H1 (cell line): ENCODE data around the gene GRM8. TPM values are rescaled to one million over a fixed set of nuclear protein-coding genes. Genes with fewer than 3 reads are reported as not detected.

ENCODE experiments used
- CTCF ChIA-PET: fragments of 300-600 bp; sonication (Branson Sonifier 250); formaldehyde crosslinking; loops from one replicate; lab custom pipeline; 2021; ENCODE audit not compliant: partially characterized antibody; lab: Charles Lee
- POLR2A ChIA-PET: fragments of 300-600 bp; sonication (Branson Sonifier 250); formaldehyde crosslinking; loops from one replicate; lab custom pipeline; 2021; ENCODE audit warnings: inconsistent platforms; ENCODE audit not compliant: partially characterized antibody; lab: Charles Lee
- DNase-seq, 2 experiments: peaks; one replicate each; pipeline versions ENCODE4 v3.0.0 to v3.0.0-alpha.2; 2010 to 2022; ENCODE audit warnings: low spot score in 2 of 2, low read depth in 1 of 2, mixed read lengths in 1 of 2
- FAIRE-seq: peaks from 2 replicates; lab custom pipeline; 2011; peaks lifted over from hg19 to GRCh38; lab: Jason Lieb, UNC
- H2AFZ ChIP-seq: 2 replicates; pipeline ENCODE4 v1.8.1; 2012; ENCODE audit warnings: low read length, inconsistent platforms
- H2AK5ac ChIP-seq: 2 replicates; pipeline ENCODE4 v1.6.1; 2013; ENCODE audit warnings: low read depth, low read length
- H2BK120ac ChIP-seq: replicated peaks from 2 replicates; pipeline ENCODE3; 2013; ENCODE audit warnings: low read depth, low read length, inconsistent platforms
- H2BK12ac ChIP-seq: 2 replicates; pipeline ENCODE4 v1.6.1; 2013; ENCODE audit warnings: low read depth, low read length
- H2BK15ac ChIP-seq: 2 replicates; pipeline ENCODE4 v1.6.1; 2013; ENCODE audit warnings: low read length
- H2BK20ac ChIP-seq: 2 replicates; pipeline ENCODE4 v1.6.1; 2013; ENCODE audit warnings: low read length
- H2BK5ac ChIP-seq: 2 replicates; pipeline ENCODE4 v1.6.1; 2013; ENCODE audit warnings: low read depth, low read length
- H3K14ac ChIP-seq: 2 replicates; pipeline ENCODE4 v1.6.1; 2013; ENCODE audit warnings: inconsistent platforms; ENCODE audit not compliant: insufficient read length
- H3K18ac ChIP-seq: 2 replicates; pipeline ENCODE4 v1.6.1; 2013; ENCODE audit warnings: low read length; ENCODE audit errors: extremely low read depth
- H3K23ac ChIP-seq: 2 replicates; pipeline ENCODE4 v1.6.1; 2013; ENCODE audit warnings: inconsistent platforms; ENCODE audit not compliant: insufficient read length
- H3K23me2 ChIP-seq: 2 replicates; pipeline ENCODE4 v1.6.1; 2013; ENCODE audit warnings: low read depth, low read length
- H3K27ac ChIP-seq: 2 replicates; pipeline ENCODE4 v1.6.1; 2011; ENCODE audit warnings: low read depth, low read length, inconsistent platforms
- H3K27me3 ChIP-seq, 4 experiments: replicated peaks in 1 of 4; 1 replicate in 1 of 4; 2 replicates in 3 of 4; pipeline versions ENCODE4 v1.6.1 to v1.8.1; 2011 to 2013; ENCODE audit warnings: low read length in 3 of 4, mild to moderate bottlenecking in 3 of 4, inconsistent platforms in 2 of 4, mixed read lengths in 2 of 4, moderate library complexity in 1 of 4; ENCODE audit not compliant: control insufficient read depth in 3 of 4, insufficient read depth in 3 of 4; ENCODE audit errors: extremely low read depth in 1 of 4
- H3K36me3 ChIP-seq, 4 experiments: 2 replicates each; pipeline versions ENCODE4 v1.6.1 to v1.8.1; 2011 to 2013; ENCODE audit warnings: mild to moderate bottlenecking in 4 of 4, low read length in 3 of 4, moderate library complexity in 2 of 4, control low read depth in 1 of 4, inconsistent platforms in 1 of 4; ENCODE audit not compliant: insufficient read depth in 4 of 4, control insufficient read depth in 2 of 4
- H3K4ac ChIP-seq: replicated peaks from 2 replicates; pipeline ENCODE3; 2013; ENCODE audit warnings: low read length, low read depth, mixed read lengths, inconsistent platforms; ENCODE audit not compliant: insufficient read length
- H3K4me1 ChIP-seq, 4 experiments: replicated peaks in 1 of 4; 1 replicate in 1 of 4; 2 replicates in 3 of 4; pipeline versions ENCODE4 v1.6.1 to v1.8.1; 2011 to 2013; ENCODE audit warnings: low read length in 3 of 4, inconsistent platforms in 2 of 4, mixed read lengths in 1 of 4; ENCODE audit not compliant: insufficient read depth in 4 of 4, control insufficient read depth in 3 of 4
- H3K4me2 ChIP-seq, 2 experiments: 2 replicates each; pipeline versions ENCODE4 v1.6.1 to v1.8.1; 2011 to 2013; ENCODE audit warnings: low read depth in 2 of 2, low read length in 2 of 2, control low read depth in 1 of 2, inconsistent platforms in 1 of 2, mild to moderate bottlenecking in 1 of 2; ENCODE audit not compliant: insufficient read depth in 1 of 2
- H3K4me3 ChIP-seq, 4 experiments: fragments of 200-600, 300-600 bp in 1 of 4; sonication (generic), shearing (Covaris generic), sonication (Bioruptor Twin) in 1 of 4; 2 replicates each; pipeline versions ENCODE4 v1.5.1 to v1.8.1; 2011 to 2016; ENCODE audit warnings: low read length in 4 of 4, low read depth in 3 of 4, control low read depth in 2 of 4, inconsistent platforms in 2 of 4, mild to moderate bottlenecking in 2 of 4, mixed read lengths in 1 of 4, moderate library complexity in 1 of 4; ENCODE audit not compliant: insufficient read depth in 2 of 4; ENCODE audit errors: extremely low read depth in 1 of 4
- H3K56ac ChIP-seq: replicated peaks from 2 replicates; pipeline ENCODE3; 2013; ENCODE audit warnings: low read depth, mild to moderate bottlenecking, mixed read lengths, low read length, inconsistent platforms; ENCODE audit not compliant: insufficient read length
- H3K79me1 ChIP-seq: 2 replicates; pipeline ENCODE4 v1.6.1; 2013; ENCODE audit warnings: low read depth, low read length, control low read depth
- H3K79me2 ChIP-seq, 2 experiments: 2 replicates each; pipeline versions ENCODE4 v1.6.1 to v1.8.1; 2012 to 2013; ENCODE audit warnings: low read length in 2 of 2, mild to moderate bottlenecking in 2 of 2, inconsistent platforms in 1 of 2; ENCODE audit not compliant: insufficient read depth in 2 of 2, control insufficient read depth in 1 of 2
- H3K9ac ChIP-seq, 4 experiments: replicated peaks in 1 of 4; 1 replicate in 1 of 4; 2 replicates in 3 of 4; pipeline versions ENCODE4 v1.6.1 to v1.8.1; 2011 to 2013; ENCODE audit warnings: low read depth in 3 of 4, low read length in 3 of 4, control low read depth in 2 of 4, mild to moderate bottlenecking in 2 of 4, moderate library complexity in 2 of 4, inconsistent platforms in 1 of 4; ENCODE audit errors: extremely low read depth in 1 of 4
- H3K9me3 ChIP-seq, 2 experiments: 2 replicates each; pipeline versions ENCODE4 v1.6.1 to v1.8.1; 2012 to 2013; ENCODE audit warnings: mild to moderate bottlenecking in 2 of 2, moderate library complexity in 2 of 2, control low read depth in 1 of 2, inconsistent platforms in 1 of 2, low read depth in 1 of 2, low read length in 1 of 2, mixed read lengths in 1 of 2; ENCODE audit not compliant: insufficient read depth in 2 of 2
- H4K20me1 ChIP-seq, 2 experiments: replicated peaks in 1 of 2; 2 replicates each; pipeline versions ENCODE3 to v1.8.1; 2011 to 2013; ENCODE audit warnings: inconsistent platforms in 2 of 2, low read length in 2 of 2, mild to moderate bottlenecking in 1 of 2; ENCODE audit not compliant: insufficient read depth in 2 of 2, control insufficient read depth in 1 of 2
- H4K5ac ChIP-seq: 2 replicates; pipeline ENCODE4 v1.6.1; 2013; ENCODE audit warnings: low read length, low read depth, mixed read lengths, inconsistent platforms; ENCODE audit not compliant: insufficient read length
- H4K8ac ChIP-seq: 2 replicates; pipeline ENCODE4 v1.8.0; 2013; ENCODE audit warnings: mild to moderate bottlenecking, moderate library complexity, low read length, inconsistent platforms; ENCODE audit not compliant: insufficient read depth; ENCODE audit errors: extremely low read depth
- H4K91ac ChIP-seq: replicated peaks from 2 replicates; pipeline ENCODE3; 2013; ENCODE audit warnings: low read length, mixed read lengths, inconsistent platforms; ENCODE audit not compliant: insufficient read length
- CBX5 ChIP-seq: fragments of 300-800, 300-1000 bp; sonication (generic); IDR thresholded peaks from 2 replicates; pipeline ENCODE4 v1.7.1; 2016; ENCODE audit warnings: antibody characterized with exemption, low read length, low read depth
- CTBP2 ChIP-seq: IDR thresholded peaks from 2 replicates; pipeline ENCODE4 v1.7.0; 2011; ENCODE audit warnings: borderline replicate concordance, mild to moderate bottlenecking, moderate library complexity, mixed read lengths, low read length; ENCODE audit not compliant: insufficient read depth, insufficient read length
- E2F6 ChIP-seq: IDR thresholded peaks from 2 replicates; pipeline ENCODE4 v1.6.1; 2012; ENCODE audit warnings: inconsistent platforms
- EP300 ChIP-seq, 2 experiments: IDR thresholded peaks; 1 replicate in 1 of 2; 2 replicates in 1 of 2; pipeline ENCODE4 v1.6.1; 2011 to 2012; ENCODE audit warnings: low read depth in 2 of 2, low read length in 2 of 2, mild to moderate bottlenecking in 2 of 2, borderline replicate concordance in 1 of 2, inconsistent platforms in 1 of 2, moderate library complexity in 1 of 2
- HDAC6 ChIP-seq: IDR thresholded peaks from one replicate; pipeline ENCODE4 v1.7.1; 2012; ENCODE audit warnings: low read depth, mild to moderate bottlenecking, inconsistent platforms, low read length, moderate library complexity
- JUN ChIP-seq: IDR thresholded peaks from 2 replicates; pipeline ENCODE4 v1.6.1; 2011; ENCODE audit warnings: low read depth, mild to moderate bottlenecking, improper control_type of control experiment, low read length
- NANOG ChIP-seq: IDR thresholded peaks from 2 replicates; pipeline ENCODE4 v1.6.1; 2011; ENCODE audit warnings: low read length, low read depth, mild to moderate bottlenecking, inconsistent platforms; ENCODE audit not compliant: insufficient read depth, poor library complexity, severe bottlenecking
- RAD21 ChIP-seq, 2 experiments: IDR thresholded peaks in 1 of 2; conservative IDR thresholded peaks in 1 of 2; 2 replicates each; pipeline ENCODE4 v1.6.1; 2011; ENCODE audit warnings: low read depth in 2 of 2, low read length in 2 of 2, improper control_type of control experiment in 1 of 2, inconsistent platforms in 1 of 2, mild to moderate bottlenecking in 1 of 2, moderate library complexity in 1 of 2
- RBBP5 ChIP-seq: IDR thresholded peaks from 2 replicates; pipeline ENCODE4 v1.7.1; 2012; ENCODE audit warnings: low read depth, mild to moderate bottlenecking, inconsistent platforms, low read length, moderate library complexity, borderline replicate concordance
- RFX5 ChIP-seq: IDR thresholded peaks from 2 replicates; pipeline ENCODE4 v1.6.1; 2011; ENCODE audit warnings: low read depth, low read length, improper control_type of control experiment, borderline replicate concordance
- SIRT6 ChIP-seq: IDR thresholded peaks from one replicate; pipeline ENCODE4 v1.7.1; 2012; ENCODE audit warnings: low read length, inconsistent platforms
- SP4 ChIP-seq: IDR thresholded peaks from 2 replicates; pipeline ENCODE4 v1.6.1; 2012; ENCODE audit warnings: low read length, inconsistent platforms
- TAF1 ChIP-seq: IDR thresholded peaks from 2 replicates; pipeline ENCODE4 v1.6.1; 2011; ENCODE audit warnings: mild to moderate bottlenecking, low read depth, low read length
- TAF7 ChIP-seq: optimal IDR thresholded peaks from 2 replicates; pipeline ENCODE3; 2011; ENCODE audit warnings: low read depth, mild to moderate bottlenecking, inconsistent platforms, low read length, moderate library complexity, borderline replicate concordance
- WGBS, 2 experiments: shearing (Covaris generic) in 1 of 2; methylation state at CpG; one replicate each; pipeline versions ENCODE4 v1.1.6 to v1.1.7; 2013 to 2015; ENCODE audit warnings: low lambda C conversion rate in 2 of 2, mixed read lengths in 2 of 2, inconsistent platforms in 1 of 2, low coverage in 1 of 2, missing lambda C conversion rate in 1 of 2; ENCODE audit not compliant: insufficient replicate concordance in 2 of 2, insufficient coverage in 1 of 2, insufficient read length in 1 of 2; ENCODE audit errors: extremely low coverage in 1 of 2, missing lambda C conversion rate in 1 of 2; 5-methylcytosine and 5-hydroxymethylcytosine counted together
- polyA plus RNA-seq, 7 experiments: library from polyadenylated mRNA; depleted of rRNA in 3 of 7; stranded (reverse) in 5 of 7; unstranded in 2 of 7; fragments of >200 nt in 5 of 7; fragments of 200-250 nt in 2 of 7; gene quantifications; 1 replicate in 5 of 7; 2 replicates in 1 of 7; 4 replicates in 1 of 7; pipeline versions ENCODE4 v1.2.1 to v1.2.3, GENCODE V29; 2011 to 2013; ENCODE audit warnings: missing spikeins in 2 of 7, mixed read lengths in 2 of 7
- total RNA-seq: library from RNA; stranded (reverse); fragmentation: NEBNext Ultra II Directional; extraction: Animal tissue kit (Norgen Biotek cat#: 25700); gene quantifications from 2 replicates; pipeline ENCODE4 v1.2.1, GENCODE V29; 2021

Gene GRM8
- total and polyA plus RNA-seq, 2 of the 8 experiments (the other 6 are each of a cell fraction or from before 2014, with no cell fraction given), result 2.6 to 2.8 TPM

DNA sequence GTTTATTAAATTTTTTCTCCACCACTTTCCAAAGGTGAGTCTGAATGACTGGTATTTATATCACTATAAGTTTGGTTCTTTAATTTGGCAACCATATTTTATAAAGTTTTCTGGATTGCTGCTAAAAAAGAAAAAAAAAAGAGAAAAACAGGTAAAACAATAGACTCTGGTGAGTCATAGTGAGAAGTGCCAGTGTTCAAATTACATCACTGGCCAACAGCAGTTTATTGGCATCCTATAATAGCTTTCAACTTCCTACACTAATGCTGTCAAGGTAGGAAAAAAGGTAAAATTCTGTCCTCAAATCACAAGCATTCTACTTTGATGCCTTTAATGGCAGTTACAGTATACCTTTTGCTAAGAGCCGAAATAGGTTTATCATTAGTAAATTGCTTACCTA lies 808.8 kb downstream of the GRM8 start:
- Histone ChIP-seq H3K9me3 (no peaks in the 10 kb centered on the region), H2BK15ac (no peak overlapping the region), H4K20me1 (no peaks in the 10 kb centered on the region), H3K23me2 (no peaks in the 10 kb centered on the region), H3K18ac (no peak overlapping the region), H3K4ac (no peak overlapping the region), H3K36me3 (no peaks in the 10 kb centered on the region), H3K14ac (no peak overlapping the region), H3K79me2 (no peaks in the 10 kb centered on the region), H2BK12ac (no peak overlapping the region), H3K79me1 (no peaks in the 10 kb centered on the region), H4K8ac (no peak overlapping the region), H3K4me3 (no peak overlapping the region), H3K56ac (no peak overlapping the region), H4K91ac (no peak overlapping the region), H2BK20ac (no peak overlapping the region), H2BK120ac (no peak overlapping the region), H3K23ac (no peak overlapping the region), H2AFZ (no peak overlapping the region), H2AK5ac (no peak overlapping the region), H3K4me1 (no peaks in the 10 kb centered on the region), H3K9ac (no peak overlapping the region), H4K5ac (no peak overlapping the region), H3K27me3 (no peaks in the 10 kb centered on the region), H3K27ac (no peak overlapping the region), H2BK5ac (no peak overlapping the region), H3K4me2 (no peak overlapping the region)
- FAIRE-seq, result no peak
- DNase-seq, result no peak
- 90% methylated on average over 1 of the region's 1 CpG; no CpG with 5 or more reads in 1 of the 2 experiments for WGBS, 2 experiments
- ChIA-PET CTCF (no interaction called here), POLR2A (no interaction called here)
- TF ChIP-seq HDAC6 (no peak), CBX5 (no peak), E2F6 (no peak), JUN (no peak), CTBP2 (no peak), RAD21 (IDR thresholded peaks at IDR 0.05 in 1 of 2, conservative IDR thresholded peaks at IDR 0.05 in 1 of 2; ENCODE audit: low read depth in 2 of 2, low read length in 2 of 2) (no peak), TAF7 (no peak), NANOG (no peak), EP300 (IDR thresholded peaks at IDR 0.05; ENCODE audit: borderline replicate concordance in 1 of 2, low read depth in 2 of 2, low read length in 2 of 2) (no peak), TAF1 (no peak), RBBP5 (no peak), SIRT6 (no peak), RFX5 (no peak), SP4 (no peak)
